GM12891 (cell line): ENCODE measurements around the gene SORCS2. TPM values are rescaled to one million over a fixed set of nuclear protein-coding genes. Genes with fewer than 3 reads are reported as not detected.

Experiments used
- DNase-seq: peaks from one replicate; pipeline ENCODE4 v3.0.0; 2011; ENCODE audit warnings: low spot score; ENCODE audit not compliant: insufficient read length
- FAIRE-seq: peaks from 2 replicates; lab custom pipeline; 2011; peaks lifted over from hg19 to GRCh38; lab: Jason Lieb, UNC
- PAX5 ChIP-seq: IDR thresholded peaks from 2 replicates; pipeline ENCODE4 v1.6.1; 2011; ENCODE audit warnings: low read length, moderate library complexity, mild to moderate bottlenecking; ENCODE audit not compliant: insufficient read depth, severe bottlenecking
- POLR2A ChIP-seq: IDR thresholded peaks from 2 replicates; pipeline ENCODE4 v1.6.1; 2011; ENCODE audit warnings: low read depth, low read length, control low read depth
- POLR2AphosphoS5 ChIP-seq: IDR thresholded peaks from 2 replicates; pipeline ENCODE4 v1.6.1; 2011; ENCODE audit warnings: low read depth, low read length, control low read depth
- POU2F2 ChIP-seq: IDR thresholded peaks from 2 replicates; pipeline ENCODE4 v1.6.1; 2011; ENCODE audit warnings: low read depth, mild to moderate bottlenecking, control low read depth, low read length, moderate library complexity
- SPI1 ChIP-seq: IDR thresholded peaks from 2 replicates; pipeline ENCODE4 v1.6.1; 2011; ENCODE audit warnings: low read depth, low read length, control low read depth
- TAF1 ChIP-seq: IDR thresholded peaks from 2 replicates; pipeline ENCODE4 v1.6.1; 2011; ENCODE audit warnings: low read depth, low read length, control low read depth
- polyA plus RNA-seq: library from polyadenylated mRNA; unstranded; fragments of >200 nt; gene quantifications from one replicate; pipeline ENCODE4 v1.2.1, GENCODE V29; 2012; ENCODE audit warnings: low read depth, missing spikeins, inconsistent platforms; ENCODE audit not compliant: missing spikeins

The SORCS2 gene
- polyA plus RNA-seq = 0.01 TPM

DNA sequence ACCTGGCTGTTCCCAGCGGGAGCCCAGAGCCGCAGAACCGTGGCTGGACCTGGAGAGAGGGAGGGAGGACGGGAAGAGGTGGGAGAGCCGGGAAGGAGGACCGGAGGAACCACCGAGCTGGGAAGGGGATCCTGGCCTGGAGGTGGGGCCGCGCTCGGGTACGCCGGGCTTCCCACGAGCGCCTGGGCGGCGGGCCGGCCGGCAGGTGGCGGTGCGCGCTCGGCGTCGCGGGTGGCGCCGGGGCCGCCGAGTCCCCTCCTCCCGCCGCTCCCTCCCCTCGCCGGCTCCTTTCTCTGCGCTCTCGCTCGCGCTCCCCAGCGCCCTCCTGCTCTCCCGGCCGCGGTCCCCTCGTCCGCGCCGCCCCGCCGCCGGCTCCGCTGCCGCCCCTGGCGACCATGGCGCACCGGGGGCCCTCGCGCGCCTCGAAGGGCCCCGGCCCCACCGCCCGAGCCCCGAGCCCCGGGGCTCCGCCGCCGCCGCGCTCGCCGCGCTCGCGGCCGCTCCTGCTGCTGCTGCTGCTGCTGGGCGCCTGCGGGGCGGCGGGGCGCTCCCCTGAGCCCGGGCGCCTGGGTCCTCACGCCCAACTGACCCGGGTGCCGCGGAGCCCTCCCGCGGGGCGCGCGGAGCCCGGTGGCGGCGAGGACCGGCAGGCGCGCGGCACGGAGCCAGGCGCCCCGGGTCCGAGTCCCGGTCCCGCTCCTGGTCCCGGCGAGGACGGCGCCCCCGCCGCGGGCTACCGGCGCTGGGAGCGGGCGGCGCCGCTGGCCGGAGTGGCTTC, at the start of gene SORCS2:
Gene SORCS2, plus strand, starts transcription at position 287 of the 778 bp plus-strand sequence.
- DNase-seq (peak; percentile 82), FAIRE-seq (no peak)
- no peak for TF ChIP-seq TAF1
- TF ChIP-seq POU2F2 = no peak
- no peak for TF ChIP-seq PAX5
- no peak for TF ChIP-seq SPI1
- no peak for TF ChIP-seq POLR2AphosphoS5
- no peak for TF ChIP-seq POLR2A

DNA sequence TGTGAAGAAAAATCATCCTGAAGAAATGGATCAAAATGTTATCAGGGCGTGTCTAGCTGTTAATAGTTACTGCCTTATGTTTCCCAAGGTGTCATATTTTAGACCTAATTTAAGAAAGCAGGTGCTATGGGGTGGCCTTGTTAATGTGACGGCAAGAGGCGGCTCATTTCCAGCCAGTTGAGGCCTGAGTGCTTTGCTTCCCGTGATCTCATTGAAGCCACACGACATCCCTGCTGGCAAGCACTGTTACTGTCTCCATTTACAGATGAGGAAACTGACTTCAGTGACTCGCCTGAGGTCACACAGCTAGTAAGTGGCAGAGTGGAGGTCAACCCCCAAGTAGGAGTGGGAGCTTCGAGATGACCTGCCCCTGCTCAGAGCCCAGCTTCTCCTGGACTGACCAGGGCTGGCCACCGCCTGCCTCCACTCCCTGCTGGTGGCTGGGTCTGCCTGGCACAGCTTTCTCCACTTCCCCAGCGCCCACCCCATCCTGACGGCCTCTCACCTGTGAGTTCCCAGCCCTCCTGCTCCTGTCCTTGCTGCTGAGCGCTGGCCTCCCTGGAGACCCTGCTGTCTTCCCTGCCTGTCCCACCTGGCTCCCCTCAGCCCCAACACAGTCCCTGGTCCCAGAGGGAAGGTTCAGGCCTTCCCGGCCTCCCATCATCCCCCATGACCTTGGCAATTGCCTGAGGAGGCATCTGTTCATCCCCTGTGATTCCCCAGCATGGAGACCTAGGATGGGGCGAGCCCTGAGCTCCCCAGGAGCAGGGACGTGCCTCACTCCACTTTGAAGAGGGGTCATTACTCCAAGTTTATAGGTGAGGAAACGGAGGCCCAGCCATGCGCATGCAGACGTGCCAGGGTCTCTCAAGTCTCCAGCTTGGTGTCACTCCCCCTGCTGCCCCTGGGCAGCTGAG, 47.7 kb upstream of the SORCS2 start:
- TF ChIP-seq POU2F2 (no peak), PAX5 (no peak), POLR2A (no peak), POLR2AphosphoS5 (no peak), SPI1 (no peak), TAF1 (no peak)
- no peak for FAIRE-seq
- DNase-seq = no peak

DNA sequence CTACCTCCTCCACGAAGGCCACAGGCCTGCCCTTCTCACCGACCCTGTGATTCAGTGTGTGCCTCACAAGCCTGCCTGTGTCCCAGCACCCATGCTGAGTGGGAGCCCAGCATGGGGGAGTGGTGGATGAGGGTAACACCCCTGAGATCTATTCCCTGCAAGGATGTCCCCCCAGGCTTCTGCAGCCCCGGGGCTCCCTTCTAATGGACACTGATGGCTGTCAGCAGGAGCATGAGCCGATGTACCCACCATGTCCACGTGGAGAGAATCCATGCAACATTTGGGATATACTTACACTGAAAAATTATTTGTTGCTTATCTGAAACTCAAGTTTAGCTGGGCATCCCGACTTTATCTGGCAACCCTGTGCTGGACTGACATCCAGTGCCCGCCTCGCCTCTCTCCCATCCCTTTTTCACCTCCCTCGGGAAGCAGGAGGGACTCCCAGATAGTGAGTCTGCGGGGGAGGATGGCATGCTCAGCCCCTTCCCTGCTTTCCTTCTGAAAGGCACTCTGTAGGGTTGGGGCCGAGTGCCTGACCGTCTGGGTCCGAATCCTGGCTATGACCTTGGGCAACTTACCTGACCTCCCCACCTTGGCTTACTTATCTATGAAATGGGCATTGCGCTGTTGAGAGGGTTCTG, 46.9 kb upstream of the SORCS2 start:
- FAIRE-seq (no peak), DNase-seq (no peak)
- TF ChIP-seq POLR2AphosphoS5 = no peak
- no peak for TF ChIP-seq POU2F2
- TF ChIP-seq TAF1 = no peak
- no peak for TF ChIP-seq SPI1
- no peak for TF ChIP-seq PAX5
- no peak for TF ChIP-seq POLR2A

DNA sequence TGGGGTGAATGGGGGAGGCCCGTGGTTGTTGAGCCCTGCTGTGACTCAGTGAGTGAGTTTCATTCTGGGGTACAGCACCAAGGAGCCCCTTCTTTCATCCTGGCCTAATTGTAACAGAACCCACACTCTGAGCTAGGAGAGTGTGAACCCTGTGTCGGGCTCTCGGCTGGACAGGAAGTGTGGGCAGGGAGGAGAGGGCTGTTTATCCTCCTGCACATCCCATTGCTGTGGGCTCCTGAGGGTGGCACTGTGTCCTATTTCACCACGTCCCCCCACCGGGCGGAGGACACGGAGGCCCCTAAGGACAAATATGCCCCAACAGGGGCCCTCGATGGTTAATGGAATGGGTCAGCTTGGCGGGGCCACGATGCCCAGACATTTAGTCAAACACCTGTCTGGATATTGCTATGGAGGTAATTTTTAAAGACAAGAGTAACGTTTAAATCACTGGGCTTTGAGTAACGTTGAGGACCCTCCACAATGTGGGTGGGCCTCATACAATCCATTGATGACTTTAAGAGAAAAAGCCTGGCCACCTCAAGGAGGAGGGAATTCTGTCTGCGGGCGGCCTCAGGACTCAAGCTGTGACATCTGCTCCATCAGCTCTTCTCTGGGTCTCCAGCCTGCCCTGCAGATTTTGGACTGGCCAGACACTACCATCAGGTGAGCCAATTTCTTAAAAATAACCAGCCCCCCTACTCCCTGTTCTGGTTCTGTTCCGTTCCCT, 46.1 kb upstream of the SORCS2 start:
- FAIRE-seq (no peak), DNase-seq (no peak)
- TF ChIP-seq POLR2A (no peak), POLR2AphosphoS5 (no peak), TAF1 (no peak), PAX5 (no peak)

DNA sequence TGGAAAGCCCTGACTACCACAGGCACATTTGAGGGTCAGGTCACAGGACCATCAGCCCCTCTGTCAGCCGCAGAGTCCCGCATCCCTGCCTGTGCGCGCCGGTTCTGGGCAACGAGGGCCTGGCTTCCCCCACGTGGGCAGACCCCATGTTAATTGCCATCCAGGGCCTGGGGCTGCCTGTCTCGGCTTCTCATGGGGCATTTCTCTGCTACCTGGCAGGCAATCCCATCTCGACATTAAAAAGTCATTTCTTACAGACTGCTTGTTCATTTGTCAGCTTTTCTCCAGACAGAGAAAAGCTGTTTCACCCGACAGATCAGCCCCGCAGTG, 45.6 kb upstream of the SORCS2 start:
- DNase-seq = no peak
- FAIRE-seq = no peak
- TF ChIP-seq POU2F2 (no peak), TAF1 (no peak), POLR2A (no peak), SPI1 (no peak)

DNA sequence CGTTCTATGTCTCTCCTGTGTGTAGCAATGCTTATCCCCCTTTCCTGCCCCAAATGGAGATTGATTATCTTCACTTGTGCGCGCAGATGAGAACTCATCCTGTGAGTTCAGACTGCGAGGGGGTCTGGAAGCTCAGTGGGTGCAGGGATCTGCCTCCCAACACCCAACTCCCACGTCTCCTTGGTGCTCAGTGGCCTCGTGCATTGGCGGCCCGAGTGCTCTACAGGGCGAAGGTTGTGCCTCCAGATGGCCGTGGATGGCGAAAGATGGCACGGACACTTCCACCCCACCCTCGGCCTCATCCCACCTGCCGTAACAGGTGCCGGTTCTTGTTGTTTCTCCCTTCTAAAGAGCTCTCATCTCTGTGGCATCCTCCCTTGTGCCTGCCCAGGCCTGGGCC, 45.1 kb upstream of the SORCS2 start:
- TF ChIP-seq POU2F2 = no peak
- TF ChIP-seq PAX5 = no peak
- TF ChIP-seq POLR2A = no peak
- TF ChIP-seq SPI1 = no peak
- TF ChIP-seq POLR2AphosphoS5 = no peak
- TF ChIP-seq TAF1 = no peak
- FAIRE-seq = no peak
- DNase-seq = no peak

DNA sequence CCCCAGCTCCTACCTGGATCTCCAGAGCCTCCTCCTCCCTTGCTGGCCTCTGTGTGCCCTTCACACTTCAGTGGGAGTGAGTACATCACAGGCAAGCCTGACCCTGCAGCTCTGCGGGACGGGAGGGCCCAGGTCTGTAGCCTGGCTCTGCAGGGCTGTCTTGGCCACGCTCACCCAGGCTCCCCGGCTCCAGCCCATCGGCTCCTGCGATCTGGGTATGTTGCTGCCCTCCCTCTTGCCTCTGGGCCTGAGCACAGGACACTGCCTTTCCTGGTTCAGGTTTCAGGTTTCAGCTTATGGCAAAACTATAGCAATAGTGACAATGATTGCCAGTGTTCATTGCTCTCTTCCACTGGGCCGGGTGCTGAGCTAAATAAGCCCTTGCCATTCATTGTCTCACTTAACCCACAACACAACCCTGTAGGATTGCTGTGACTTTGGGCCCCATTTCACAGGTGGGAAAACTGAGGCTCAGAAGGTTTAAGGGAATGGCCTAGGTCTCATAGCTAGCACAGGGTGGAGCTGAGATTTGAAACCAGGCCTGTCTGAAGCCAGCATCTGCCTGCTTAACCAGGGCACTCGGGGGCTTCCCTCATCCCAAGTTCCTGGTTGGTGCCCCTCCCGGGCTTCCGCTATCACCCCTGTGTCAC, 44.6 kb upstream of the SORCS2 start:
- TF ChIP-seq POLR2AphosphoS5 = no peak
- no peak for TF ChIP-seq SPI1
- TF ChIP-seq PAX5 = no peak
- TF ChIP-seq TAF1 = no peak
- TF ChIP-seq POU2F2 = no peak
- TF ChIP-seq POLR2A = no peak
- DNase-seq (no peak), FAIRE-seq (no peak)

DNA sequence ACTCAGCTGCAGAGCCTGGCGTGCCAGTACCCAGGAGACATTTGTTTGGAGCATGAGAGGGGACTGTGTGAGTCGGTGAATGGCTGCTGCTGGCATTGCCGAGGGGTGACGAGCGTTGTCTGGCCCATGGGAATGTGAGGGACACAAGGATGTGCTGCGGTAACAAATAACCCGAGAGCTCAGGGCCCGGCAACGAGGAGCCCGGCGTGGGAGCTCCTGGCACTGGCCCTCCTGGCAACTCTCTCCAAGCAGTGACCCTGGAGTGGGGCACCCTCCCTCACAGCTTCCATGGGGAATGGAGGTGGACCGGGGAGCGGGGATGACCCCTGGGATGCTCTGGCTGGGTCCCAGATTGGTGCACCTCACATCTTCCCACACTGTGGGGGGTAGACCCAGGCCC, 44.0 kb upstream of the SORCS2 start:
- no peak for TF ChIP-seq POLR2A
- TF ChIP-seq SPI1 = no peak
- TF ChIP-seq POU2F2 = no peak
- no peak for TF ChIP-seq TAF1
- no peak for TF ChIP-seq PAX5
- TF ChIP-seq POLR2AphosphoS5 = no peak
- FAIRE-seq (no peak), DNase-seq (no peak)
